Keratinocyte (primary cell): ENCODE results near the gene UGP2. TPM values are rescaled to one million over a fixed set of nuclear protein-coding genes. Genes with fewer than 3 reads are reported as not detected.
A peak's percentile ranks its signal among the peaks of the same experiment; 100 is the strongest.

Experiments
- DNase-seq: peaks from one replicate; pipeline ENCODE4 v3.0.0-alpha.2; 2011; ENCODE audit warnings: low read depth, missing footprints, low spot score
- FAIRE-seq: peaks from 2 replicates; lab custom pipeline; 2011; peaks lifted over from hg19 to GRCh38; lab: Jason Lieb, UNC
- H2AFZ ChIP-seq: 2 replicates; pipeline ENCODE4 v1.6.0; 2012; ENCODE audit warnings: low read length, control low read depth, inconsistent platforms; ENCODE audit not compliant: control insufficient read depth
- H3K27ac ChIP-seq: 2 replicates; pipeline ENCODE4 v1.5.1; 2011; ENCODE audit warnings: low read length; ENCODE audit not compliant: control insufficient read depth, insufficient read depth
- H3K27me3 ChIP-seq: 3 replicates; pipeline ENCODE4 v1.6.0; 2011; ENCODE audit warnings: low read length; ENCODE audit not compliant: control insufficient read depth, insufficient read depth; ENCODE audit errors: extremely low read depth
- H3K36me3 ChIP-seq, 2 experiments: 2 replicates in 1 of 2; 3 replicates in 1 of 2; pipeline ENCODE4 v1.5.1; 2011; ENCODE audit warnings: low read length in 2 of 2, mild to moderate bottlenecking in 1 of 2; ENCODE audit not compliant: control insufficient read depth in 2 of 2, insufficient read depth in 2 of 2; ENCODE audit errors: extremely low read depth in 1 of 2
- H3K4me1 ChIP-seq: 3 replicates; pipeline ENCODE4 v1.5.1; 2011; ENCODE audit warnings: low read length; ENCODE audit not compliant: control insufficient read depth, insufficient read depth; ENCODE audit errors: extremely low read depth
- H3K4me2 ChIP-seq: 3 replicates; pipeline ENCODE4 v1.6.0; 2011; ENCODE audit warnings: low read depth, low read length; ENCODE audit not compliant: control insufficient read depth, insufficient read depth; ENCODE audit errors: extremely low read depth
- H3K4me3 ChIP-seq, 3 experiments: fragments of 200-600 bp in 1 of 3; sonication (generic) in 1 of 3; 2 replicates in 2 of 3; 3 replicates in 1 of 3; pipeline ENCODE4 v1.5.1; 2011 to 2016; ENCODE audit warnings: low read length in 3 of 3, mild to moderate bottlenecking in 3 of 3, control low read depth in 2 of 3, inconsistent platforms in 1 of 3, low read depth in 1 of 3, mixed read lengths in 1 of 3, mixed run types in 1 of 3, moderate library complexity in 1 of 3; ENCODE audit not compliant: control insufficient read depth in 2 of 3, insufficient read depth in 2 of 3; ENCODE audit errors: extremely low read depth in 1 of 3
- H3K79me2 ChIP-seq: 2 replicates; pipeline ENCODE4 v1.6.0; 2012; ENCODE audit warnings: low read length; ENCODE audit not compliant: control insufficient read depth, insufficient read depth
- H3K9ac ChIP-seq: 3 replicates; pipeline ENCODE4 v1.6.0; 2011; ENCODE audit warnings: low read length; ENCODE audit not compliant: control insufficient read depth, insufficient read depth; ENCODE audit errors: extremely low read depth
- H3K9me1 ChIP-seq: 3 replicates; pipeline ENCODE4 v1.6.0; 2011; ENCODE audit warnings: low read length; ENCODE audit not compliant: control insufficient read depth, insufficient read depth; ENCODE audit errors: extremely low read depth
- H3K9me3 ChIP-seq: 2 replicates; pipeline ENCODE4 v1.5.1; 2012; ENCODE audit warnings: low read depth, low read length; ENCODE audit not compliant: control insufficient read depth
- H4K20me1 ChIP-seq: 3 replicates; pipeline ENCODE4 v1.6.0; 2011; ENCODE audit warnings: low read length; ENCODE audit not compliant: control insufficient read depth, insufficient read depth; ENCODE audit errors: extremely low read depth
- CTCF ChIP-seq, 3 experiments: IDR thresholded peaks in 1 of 3; conservative IDR thresholded peaks in 1 of 3; optimal IDR thresholded peaks in 1 of 3; 2 replicates in 2 of 3; 3 replicates in 1 of 3; pipeline versions ENCODE3 to v1.5.1; 2011; ENCODE audit warnings: low read length in 3 of 3, mild to moderate bottlenecking in 3 of 3, moderate library complexity in 2 of 3, control low read depth in 1 of 3, inconsistent platforms in 1 of 3; ENCODE audit not compliant: insufficient read depth in 2 of 3; ENCODE audit errors: extremely low read depth in 1 of 3
- EZH2 ChIP-seq: IDR thresholded peaks from one replicate; pipeline ENCODE4 v1.6.1; 2012; ENCODE audit warnings: inconsistent platforms, mild to moderate bottlenecking, low read length, moderate library complexity
- dilution Hi-C: fragments of 300-500 bp; cut with MboI; formaldehyde crosslinking; loops from one replicate; pipeline ENCODE4 v1.7.0; 2020; ENCODE audit warnings: low sequenced_read_pairs; ENCODE audit not compliant: extremely low pct_ligation_motif_present
- polyA plus RNA-seq, 5 experiments: library from polyadenylated mRNA; depleted of rRNA in 3 of 5; stranded (reverse) in 3 of 5; stranded (forward) in 1 of 5; unstranded in 1 of 5; fragments of >200 nt; gene quantifications; 1 replicate in 1 of 5; 2 replicates in 3 of 5; 3 replicates in 1 of 5; pipeline versions ENCODE4 v1.2.1 to v1.2.3, GENCODE V29; 2011 to 2012; ENCODE audit warnings: missing spikeins in 2 of 5, low read depth in 1 of 5, low replicate concordance in 1 of 5

UGP2 gene
- polyA plus RNA-seq, 1 donor (not counting 4 experiments of a cell fraction or from before 2014, with no cell fraction given): 260 TPM

- no peak for FAIRE-seq
- dilution Hi-C loops: no loop called here
Measured at GRCh38 chr2:63820969-63821368, 20.7 kb upstream of the UGP2 start.

GRCh38 chr2:63821396-63821795, 20.3 kb upstream of the UGP2 start:
- no peak for DNase-seq
- Histone ChIP-seq H3K4me3 (no peak overlapping the region), H3K4me1 (no peaks in the 10 kb centered on the region), H3K36me3 (no peaks in the 10 kb centered on the region), H3K9me3 (no peaks in the 10 kb centered on the region), H3K79me2 (no peaks in the 10 kb centered on the region), H3K9ac (no peak overlapping the region), H3K9me1 (no peaks in the 10 kb centered on the region), H3K4me2 (no peak overlapping the region), H3K27me3 (no peaks in the 10 kb centered on the region), H3K27ac (no peak overlapping the region), H2AFZ (no peak overlapping the region), H4K20me1 (no peaks in the 10 kb centered on the region)
- TF ChIP-seq EZH2: no peak
- no peak for TF ChIP-seq CTCF (optimal IDR thresholded peaks at IDR 0.05 in 1 of 3, IDR thresholded peaks at IDR 0.05 in 1 of 3, conservative IDR thresholded peaks at IDR 0.05 in 1 of 3; ENCODE audit: extremely low read depth in 1 of 3, insufficient read depth in 2 of 3, low read length in 3 of 3)
- FAIRE-seq: peak; percentile 32
- dilution Hi-C loops: no loop called here

More at GRCh38 chr2:63820969-63821368, 20.7 kb upstream of the UGP2 start:
- Histone ChIP-seq H3K9ac (no peak overlapping the region), H3K27ac (no peak overlapping the region), H3K9me3 (no peaks in the 10 kb centered on the region), H3K79me2 (no peaks in the 10 kb centered on the region), H3K4me3 (no peak overlapping the region), H3K9me1 (no peaks in the 10 kb centered on the region), H3K36me3 (no peaks in the 10 kb centered on the region), H4K20me1 (no peaks in the 10 kb centered on the region), H2AFZ (no peak overlapping the region), H3K4me2 (no peak overlapping the region), H3K4me1 (no peaks in the 10 kb centered on the region), H3K27me3 (no peaks in the 10 kb centered on the region)
- TF ChIP-seq EZH2 (no peak), CTCF (optimal IDR thresholded peaks at IDR 0.05 in 1 of 3, IDR thresholded peaks at IDR 0.05 in 1 of 3, conservative IDR thresholded peaks at IDR 0.05 in 1 of 3; ENCODE audit: extremely low read depth in 1 of 3, insufficient read depth in 2 of 3, low read length in 3 of 3) (no peak)
- no peak for DNase-seq
